T-helper 17 cell (primary cell): ENCODE measurements around the gene ZCCHC2. TPM values are rescaled to one million over a fixed set of nuclear protein-coding genes. Genes with fewer than 3 reads are reported as not detected.

Experiments
- ATAC-seq: fragments of 150-1000 bp; cut with Tn5 transposase; 2 replicates; pipeline ENCODE4 v1.10.0; 2021; ENCODE audit warnings: mild to moderate bottlenecking, moderate library complexity
- DNase-seq, 3 donors: peaks; one replicate each; pipeline versions ENCODE4 v3.0.0 to v3.0.0-alpha.2; 2020 to 2021
- H3K9me3 ChIP-seq: one replicate; pipeline ENCODE4 v1.7.0; 2013; ENCODE audit warnings: low read length, mild to moderate bottlenecking; ENCODE audit not compliant: control insufficient read depth, poor library complexity, severe bottlenecking
- H3K27ac Mint-ChIP-seq: one replicate; pipeline ENCODE4 v1.8.0; 2022; ENCODE audit warnings: mild to moderate bottlenecking, moderate library complexity, mixed read lengths
- H3K27me3 Mint-ChIP-seq: one replicate; pipeline ENCODE4 v1.8.0; 2022; ENCODE audit warnings: mixed read lengths
- H3K36me3 Mint-ChIP-seq: one replicate; pipeline ENCODE4 v1.8.0; 2022; ENCODE audit warnings: low read depth, mixed read lengths
- H3K4me1 Mint-ChIP-seq: one replicate; pipeline ENCODE4 v1.8.0; 2022; ENCODE audit warnings: mild to moderate bottlenecking, mixed read lengths
- H3K4me3 Mint-ChIP-seq: one replicate; pipeline ENCODE4 v1.8.0; 2022; ENCODE audit warnings: mild to moderate bottlenecking, moderate library complexity, mixed read lengths
- total RNA-seq, 4 donors: library from RNA in 2 of 4; stranded (reverse) in 2 of 4; gene quantifications; one replicate each; pipeline ENCODE4 v1.2.3 and lab custom pipeline; 2022 to 2026

The ZCCHC2 gene
- total RNA-seq, 2 donors from 2014 or later = 69.3 to 71.5 TPM

DNA sequence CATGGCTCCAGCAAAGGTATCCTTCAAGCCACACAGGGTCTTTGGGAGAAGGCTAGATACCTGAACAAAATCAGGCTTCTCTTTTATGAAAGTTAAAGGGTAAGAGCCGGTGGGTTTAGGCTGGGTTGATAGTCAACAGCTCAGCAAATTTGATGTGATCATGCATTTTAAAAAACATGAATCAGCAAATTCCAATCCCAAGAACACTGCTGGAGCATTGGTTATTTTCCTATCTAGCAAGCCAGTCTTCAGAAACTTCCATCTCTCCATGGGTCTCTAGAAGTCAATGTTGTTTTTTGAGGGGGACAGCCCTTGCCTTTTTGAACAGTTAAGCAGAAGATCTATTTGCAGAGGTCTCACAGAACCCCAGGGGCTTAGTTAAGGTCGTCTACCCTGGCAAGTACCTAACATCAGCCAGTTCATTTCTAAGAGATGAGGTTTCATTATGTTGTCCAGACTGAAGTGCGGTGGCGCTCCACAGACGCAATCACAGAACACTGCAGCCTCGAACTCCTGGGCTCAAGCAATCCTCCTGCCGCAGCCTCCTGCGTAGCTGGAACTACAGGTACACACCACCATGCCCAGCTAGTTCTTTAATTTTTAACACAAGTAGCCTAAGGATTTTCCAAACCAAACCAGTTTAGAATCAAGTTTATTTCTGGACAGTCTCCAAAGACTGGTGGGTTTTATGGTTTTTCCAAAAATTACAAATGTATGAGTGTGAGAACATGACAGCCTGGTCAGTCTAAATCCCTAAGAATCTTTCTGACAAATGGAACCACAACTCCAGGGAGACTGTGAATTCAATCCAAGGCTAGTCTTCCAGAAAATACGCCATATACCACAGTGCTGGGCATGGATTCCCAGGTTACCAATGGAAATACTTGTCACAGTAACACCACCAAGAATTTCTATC is 4.1 kb upstream of the ZCCHC2 start:
- DNase-seq (no peak), ATAC-seq (no peak)
- H3K4me3 Mint-ChIP-seq = no peak overlapping the region
- peaks cover 5% of the 10 kb centered on the region for H3K9me3 ChIP-seq
- H3K4me1 Mint-ChIP-seq = peaks cover 14% of the 10 kb centered on the region
- no peaks in the 10 kb centered on the region for H3K27me3 Mint-ChIP-seq
- H3K36me3 Mint-ChIP-seq = peaks cover 2% of the 10 kb centered on the region
- no peak overlapping the region for H3K27ac Mint-ChIP-seq

DNA sequence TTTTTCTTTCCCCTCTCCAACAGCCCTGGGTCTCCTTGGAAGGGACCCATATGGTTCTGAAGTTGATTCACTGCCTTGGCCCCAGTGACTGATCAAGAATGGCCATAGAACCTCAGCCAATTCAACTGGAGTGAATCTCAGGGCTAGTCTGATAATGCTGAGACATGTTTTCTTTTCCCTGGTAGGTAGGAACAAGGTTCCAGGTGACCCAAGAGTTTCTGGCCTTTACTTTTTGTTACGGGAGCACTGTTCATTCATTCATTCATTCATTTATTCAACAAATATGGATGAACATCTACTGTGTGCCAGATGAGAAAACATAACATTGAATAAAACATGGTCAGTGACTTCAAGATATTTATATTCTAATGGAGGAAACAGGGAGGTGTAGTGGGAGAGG is 3.1 kb upstream of the ZCCHC2 start:
- no peak overlapping the region for H3K27ac Mint-ChIP-seq
- H3K4me1 Mint-ChIP-seq = peaks cover 14% of the 10 kb centered on the region
- DNase-seq = no peak
- H3K4me3 Mint-ChIP-seq = no peak overlapping the region
- H3K27me3 Mint-ChIP-seq = no peaks in the 10 kb centered on the region
- ATAC-seq = no peak
- peaks cover 2% of the 10 kb centered on the region for H3K36me3 Mint-ChIP-seq
- peaks cover 3% of the 10 kb centered on the region for H3K9me3 ChIP-seq

GRCh38 chr18:62521082-62521481 is 1.7 kb upstream of the ZCCHC2 start:
- Mint-ChIP-seq H3K4me3 (peak overlapping the region; percentile 91), H3K36me3 (peaks cover 2% of the 10 kb centered on the region), H3K27me3 (no peaks in the 10 kb centered on the region), H3K27ac (peak overlapping the region; percentile 89), H3K4me1 (peaks cover 25% of the 10 kb centered on the region)
- DNase-seq (no peak), ATAC-seq (no peak)
- H3K9me3 ChIP-seq = peaks cover 3% of the 10 kb centered on the region

DNA sequence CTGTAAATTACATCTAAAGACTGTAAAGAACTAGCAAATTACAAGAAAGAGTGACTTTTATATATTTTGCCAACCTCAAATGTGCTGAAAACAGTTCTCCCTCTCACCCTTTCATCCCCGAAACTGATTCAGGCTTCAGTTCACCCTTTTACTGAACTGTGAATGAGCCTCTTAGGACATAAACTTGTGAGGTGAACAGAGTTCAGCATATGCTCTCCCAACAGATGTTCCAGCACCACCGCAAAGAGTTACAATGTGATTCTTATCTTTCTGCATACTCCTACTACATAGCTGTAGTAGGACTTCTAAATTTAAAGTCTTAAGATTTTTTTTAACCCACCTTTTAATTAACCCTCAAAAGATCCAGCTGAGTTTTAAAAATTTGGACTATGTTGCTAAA is 1.2 kb upstream of the ZCCHC2 start:
- H3K9me3 ChIP-seq = no peaks in the 10 kb centered on the region
- Mint-ChIP-seq H3K4me3 (peak overlapping the region; percentile 91), H3K27me3 (no peaks in the 10 kb centered on the region), H3K27ac (peak overlapping the region; percentile 89), H3K4me1 (peaks cover 25% of the 10 kb centered on the region), H3K36me3 (peaks cover 2% of the 10 kb centered on the region)
- DNase-seq (no peak), ATAC-seq (no peak)

- Mint-ChIP-seq H3K4me1 (peaks cover 25% of the 10 kb centered on the region), H3K27ac (peak overlapping the region; percentile 89), H3K36me3 (peaks cover 2% of the 10 kb centered on the region), H3K27me3 (no peaks in the 10 kb centered on the region), H3K4me3 (peak overlapping the region; percentile 91)
- no peaks in the 10 kb centered on the region for H3K9me3 ChIP-seq
- peak; percentile 1 for ATAC-seq
- DNase-seq = no peak
Observed at GRCh38 chr18:62522178-62522503, 684 bp upstream of the ZCCHC2 start.

GRCh38 chr18:62523255-62523588 is 397 bp downstream of the ZCCHC2 start:
- Mint-ChIP-seq H3K4me3 (peak overlapping the region; percentile 94), H3K27me3 (no peaks in the 10 kb centered on the region), H3K27ac (no peak overlapping the region), H3K4me1 (peaks cover 25% of the 10 kb centered on the region), H3K36me3 (no peaks in the 10 kb centered on the region)
- H3K9me3 ChIP-seq = no peaks in the 10 kb centered on the region
- DNase-seq = no peak
- ATAC-seq = no peak

GRCh38 chr18:62523631-62524439 is 1.0 kb downstream of the ZCCHC2 start:
- peak; percentile 39 to 50 (median 42) for DNase-seq
- Mint-ChIP-seq H3K4me1 (peaks cover 25% of the 10 kb centered on the region), H3K4me3 (peak overlapping the region; percentile 94), H3K27me3 (no peaks in the 10 kb centered on the region), H3K27ac (peak overlapping the region; percentile 94), H3K36me3 (no peaks in the 10 kb centered on the region)
- H3K9me3 ChIP-seq = no peaks in the 10 kb centered on the region
- ATAC-seq = peak; percentile 11

GRCh38 chr18:62524440-62525200 is 1.8 kb downstream of the ZCCHC2 start:
- ATAC-seq (peak; percentile 29), DNase-seq (peak; percentile 43 to 52 (median 50))
- no peaks in the 10 kb centered on the region for H3K9me3 ChIP-seq
- H3K27me3 Mint-ChIP-seq = no peaks in the 10 kb centered on the region
- no peaks in the 10 kb centered on the region for H3K36me3 Mint-ChIP-seq
- peak overlapping the region; percentile 94 for H3K4me3 Mint-ChIP-seq
- peak overlapping the region; percentile 94 for H3K27ac Mint-ChIP-seq
- peaks cover 30% of the 10 kb centered on the region for H3K4me1 Mint-ChIP-seq

DNA sequence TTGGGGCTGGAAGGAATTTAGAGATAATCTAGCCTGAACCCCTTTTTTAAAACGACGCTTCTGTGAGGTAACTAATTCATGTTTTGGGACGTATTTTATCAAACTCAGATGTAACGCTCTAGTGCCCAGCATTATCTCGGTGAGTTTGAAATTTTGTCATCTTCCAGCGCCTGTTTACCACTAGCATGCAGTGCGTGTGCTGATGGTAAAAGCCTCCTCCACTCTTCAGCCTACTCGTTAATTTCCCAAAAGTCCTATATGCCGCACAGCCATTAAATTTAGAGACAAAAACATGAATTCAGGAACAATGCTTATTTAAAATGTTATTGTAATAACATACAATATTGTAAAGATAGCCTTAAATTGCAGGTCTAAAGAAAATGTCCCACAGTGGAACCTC is 2.8 kb downstream of the ZCCHC2 start:
- Mint-ChIP-seq H3K4me3 (peak overlapping the region; percentile 94), H3K36me3 (no peaks in the 10 kb centered on the region), H3K27me3 (no peaks in the 10 kb centered on the region), H3K4me1 (peaks cover 34% of the 10 kb centered on the region), H3K27ac (peak overlapping the region; percentile 94)
- DNase-seq = no peak
- no peak for ATAC-seq
- H3K9me3 ChIP-seq = no peaks in the 10 kb centered on the region

DNA sequence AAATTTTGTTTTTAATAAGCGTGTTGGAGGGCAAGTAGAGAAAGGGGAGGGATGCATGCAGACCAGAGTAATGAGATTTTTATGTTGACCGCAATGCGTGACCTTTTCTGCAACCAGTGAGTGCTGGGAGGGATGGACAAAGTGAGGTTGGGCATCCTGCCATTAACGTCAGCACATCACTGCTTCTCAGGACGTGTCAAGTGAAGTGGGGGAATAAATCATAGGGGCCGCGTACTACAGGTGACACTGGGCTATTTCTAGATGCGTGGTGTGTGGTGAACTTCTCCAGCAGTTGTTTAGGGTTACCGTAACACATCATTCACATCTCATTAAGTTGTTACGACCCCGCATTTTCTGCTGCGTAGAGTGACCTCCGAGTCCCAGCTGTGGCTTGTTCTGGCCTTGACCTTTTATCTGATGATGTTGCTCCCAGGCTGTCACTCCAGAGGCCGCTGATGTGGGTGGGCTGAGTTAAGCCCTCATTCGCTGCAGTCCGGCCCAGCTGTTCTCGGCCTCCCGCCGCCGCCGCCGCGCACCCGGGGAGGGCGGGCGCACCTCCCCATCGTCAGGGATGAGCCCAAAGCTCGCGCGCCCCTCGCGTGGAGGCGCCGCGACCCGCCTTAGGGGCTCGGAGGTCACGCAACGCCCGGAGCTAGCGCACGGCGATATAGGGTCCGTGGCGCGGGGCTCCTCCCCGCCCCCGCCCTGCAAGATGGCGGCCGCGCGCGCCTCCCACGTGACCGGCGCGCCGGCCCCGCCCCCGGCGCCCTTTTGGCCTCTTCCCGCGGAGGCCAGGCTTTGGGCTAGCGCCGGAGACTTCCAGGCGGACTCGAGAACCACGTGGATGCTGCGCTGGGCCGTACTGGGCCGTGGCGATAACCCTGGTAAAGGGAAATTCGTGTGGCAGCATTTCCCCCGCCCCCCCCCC is 3.5 kb downstream of the ZCCHC2 start:
- H3K4me1 Mint-ChIP-seq = peaks cover 27% of the 10 kb centered on the region
- peak; percentile 18 for ATAC-seq

GRCh38 chr18:62529597-62529996 is 6.8 kb downstream of the ZCCHC2 start:
- no peak overlapping the region for H3K4me3 Mint-ChIP-seq
- H3K36me3 Mint-ChIP-seq = peaks cover 4% of the 10 kb centered on the region
- H3K27me3 Mint-ChIP-seq = no peaks in the 10 kb centered on the region
- no peaks in the 10 kb centered on the region for H3K9me3 ChIP-seq
- no peak overlapping the region for H3K27ac Mint-ChIP-seq
- H3K4me1 Mint-ChIP-seq = peaks cover 38% of the 10 kb centered on the region
- no peak for DNase-seq
- ATAC-seq = no peak

More for the DNA sequence above, 3.5 kb downstream of the ZCCHC2 start:
- H3K36me3 Mint-ChIP-seq = no peaks in the 10 kb centered on the region
- H3K27me3 Mint-ChIP-seq = no peaks in the 10 kb centered on the region
- H3K27ac Mint-ChIP-seq = peak overlapping the region; percentile 94
- H3K4me3 Mint-ChIP-seq = peak overlapping the region; percentile 94
- peak; percentile 56 to 68 (median 67) for DNase-seq
- no peaks in the 10 kb centered on the region for H3K9me3 ChIP-seq

GRCh38 chr18:62531078-62531477 is 8.3 kb downstream of the ZCCHC2 start:
- DNase-seq = no peak
- H3K36me3 Mint-ChIP-seq = peaks cover 4% of the 10 kb centered on the region
- no peaks in the 10 kb centered on the region for H3K9me3 ChIP-seq
- H3K27ac Mint-ChIP-seq = no peak overlapping the region
- H3K4me3 Mint-ChIP-seq = no peak overlapping the region
- no peaks in the 10 kb centered on the region for H3K27me3 Mint-ChIP-seq
- no peak for ATAC-seq
- peaks cover 31% of the 10 kb centered on the region for H3K4me1 Mint-ChIP-seq
